Measurements from ENCODE around the gene ESAM. TPM values are rescaled to one million over a fixed set of nuclear protein-coding genes. Genes with fewer than 3 reads are reported as not detected.

Gene ESAM
- total and polyA plus RNA-seq, 2 experiments from 2014 or later, result 0.32 TPM; not detected in 1

- no peak overlapping the region for H3K27ac Mint-ChIP-seq
- no peak for ATAC-seq
- DNase-seq (ENCODE audit: low spot score), result no peak
- H3K4me1 ChIP-seq (ENCODE audit: insufficient read depth), result no peaks in the 10 kb centered on the region
- H3K9me3 Mint-ChIP-seq, result no peaks in the 10 kb centered on the region
- H3K27ac ChIP-seq (ENCODE audit: low read depth), result no peak overlapping the region
- H4K20me1 ChIP-seq (replicated peaks; ENCODE audit: insufficient read depth), result peaks cover 22% of the 10 kb centered on the region
- TF ChIP-seq EZH2phosphoT487 (IDR thresholded peaks at IDR 0.05; ENCODE audit: unreplicated experiment) (no peak), POLR2AphosphoS5 (IDR thresholded peaks at IDR 0.05; ENCODE audit: low read depth) (no peak), CREB1 (CRISPR knock-in tag; IDR thresholded peaks at IDR 0.05; ENCODE audit: low read depth) (no peak), ZNF114 (CRISPR knock-in tag; IDR thresholded peaks at IDR 0.05) (no peak), NANOG (IDR thresholded peaks at IDR 0.05; ENCODE audit: borderline replicate concordance) (no peak), JUNB (IDR thresholded peaks at IDR 0.05; ENCODE audit: unreplicated experiment) (no peak)
- peaks cover 2% of the 10 kb centered on the region for H3K27me3 Mint-ChIP-seq (ENCODE audit: insufficient read depth, low read depth, poor library complexity)
- H3K4me1 Mint-ChIP-seq, result 0 out of 3 replicates have a peak, but pooled peaks cover 2% of the 10 kb centered on the region
- no peaks in the 10 kb centered on the region for H3K9me2 ChIP-seq (ENCODE audit: insufficient read depth)
- H3K36me3 Mint-ChIP-seq (ENCODE audit: low read depth), result peaks cover 51% of the 10 kb centered on the region
- no peaks in the 10 kb centered on the region for H3K27me3 ChIP-seq (ENCODE audit: insufficient read depth)
- no peak overlapping the region for H3K4me2 ChIP-seq
- 0 out of 2 replicates have a peak, but pooled peaks cover 1% of the 10 kb centered on the region for H3K79me2 ChIP-seq (replicated peaks; ENCODE audit: insufficient read depth)
- no peak overlapping the region for H3K4me3 Mint-ChIP-seq
- no peak overlapping the region for H3K4me3 ChIP-seq
- H3K36me3 ChIP-seq (ENCODE audit: insufficient read depth), result peaks cover 9% of the 10 kb centered on the region
- H3F3A ChIP-seq (replicated peaks; ENCODE audit: low read depth), result 0 out of 2 replicates have a peak, but pooled peaks cover 3% of the 10 kb centered on the region
- no peak overlapping the region for H2AFZ ChIP-seq
Measured at GRCh38 chr11:124768914-124769313, 6.8 kb upstream of the ESAM start.

- no peak for TF ChIP-seq POLR2AphosphoS5 (IDR thresholded peaks at IDR 0.05; ENCODE audit: low read depth)
- Histone ChIP-seq H3K27me3 (ENCODE audit: insufficient read depth) (peaks cover 19% of the 10 kb centered on the region), H3K27ac (ENCODE audit: low read depth) (no peak overlapping the region), H3F3A (replicated peaks; ENCODE audit: low read depth) (0 out of 2 replicates have a peak, but pooled peaks cover 3% of the 10 kb centered on the region), H3K79me2 (replicated peaks; ENCODE audit: insufficient read depth) (no peaks in the 10 kb centered on the region), H2AFZ (no peak overlapping the region), H3K4me3 (no peak overlapping the region), H3K4me2 (no peak overlapping the region), H4K20me1 (replicated peaks; ENCODE audit: insufficient read depth) (peaks cover 28% of the 10 kb centered on the region), H3K4me1 (ENCODE audit: insufficient read depth) (peaks cover 7% of the 10 kb centered on the region; the same call in 1 of the 2 replicates), H3K36me3 (ENCODE audit: insufficient read depth) (peaks cover 9% of the 10 kb centered on the region; the same call in 1 of the 2 replicates), H3K9me2 (ENCODE audit: insufficient read depth) (no peaks in the 10 kb centered on the region)
- DNase-seq (ENCODE audit: low spot score), result no peak
- H3K4me1 Mint-ChIP-seq, result peaks cover 17% of the 10 kb centered on the region; the same call in 2 of the 3 replicates
- no peak overlapping the region for H3K4me3 Mint-ChIP-seq
- no peak for ATAC-seq
- H3K9me3 Mint-ChIP-seq, result no peaks in the 10 kb centered on the region; the same call in 2 of the 3 replicates
- H3K27me3 Mint-ChIP-seq (ENCODE audit: insufficient read depth, low read depth, poor library complexity), result peaks cover 20% of the 10 kb centered on the region
- H3K27ac Mint-ChIP-seq, result no peak overlapping the region
- H3K36me3 Mint-ChIP-seq (ENCODE audit: low read depth), result peaks cover 35% of the 10 kb centered on the region
Measured at GRCh38 chr11:124766156-124766555, 4.1 kb upstream of the ESAM start.

GRCh38 chr11:124763156-124763947, 1.3 kb upstream of the ESAM start:
- Histone ChIP-seq H3K9me2 (ENCODE audit: insufficient read depth) (no peaks in the 10 kb centered on the region), H3K4me1 (ENCODE audit: insufficient read depth) (peaks cover 33% of the 10 kb centered on the region), H3K36me3 (ENCODE audit: insufficient read depth) (peaks cover 9% of the 10 kb centered on the region; the same call in 1 of the 2 replicates), H3K27ac (ENCODE audit: low read depth) (0 out of 2 replicates have a peak overlapping the region, but pooled peaks have one; percentile 14), H3K27me3 (ENCODE audit: insufficient read depth) (peaks cover 47% of the 10 kb centered on the region), H3F3A (replicated peaks; ENCODE audit: low read depth) (0 out of 2 replicates have a peak, but pooled peaks cover 3% of the 10 kb centered on the region), H3K79me2 (replicated peaks; ENCODE audit: insufficient read depth) (no peaks in the 10 kb centered on the region), H4K20me1 (replicated peaks; ENCODE audit: insufficient read depth) (peaks cover 18% of the 10 kb centered on the region; the same call in 1 of the 2 replicates), H2AFZ (no peak overlapping the region), H3K4me3 (peak overlapping the region; percentile 74), H3K4me2 (peak overlapping the region; percentile 96)
- peaks cover 21% of the 10 kb centered on the region for H3K36me3 Mint-ChIP-seq (ENCODE audit: low read depth)
- H3K27me3 Mint-ChIP-seq (ENCODE audit: insufficient read depth, low read depth, poor library complexity), result peaks cover 47% of the 10 kb centered on the region
- H3K4me3 Mint-ChIP-seq, result peak overlapping the region; percentile 80
- H3K4me1 Mint-ChIP-seq, result peaks cover 32% of the 10 kb centered on the region
- ATAC-seq, result peak; percentile 8
- peak; percentile 86 for DNase-seq (ENCODE audit: low spot score)
- no peak overlapping the region for H3K27ac Mint-ChIP-seq
- no peaks in the 10 kb centered on the region; the same call in 2 of the 3 replicates for H3K9me3 Mint-ChIP-seq
- TF ChIP-seq ETS1 (IDR thresholded peaks at IDR 0.05) (no peak), JUNB (IDR thresholded peaks at IDR 0.05; ENCODE audit: unreplicated experiment) (no peak), CTCF (conservative IDR thresholded peaks at IDR 0.05; ENCODE audit: low read depth in 2 of 2) (peak; percentile 63 to 74), ZNF114 (CRISPR knock-in tag; IDR thresholded peaks at IDR 0.05) (no peak), NANOG (IDR thresholded peaks at IDR 0.05; ENCODE audit: borderline replicate concordance) (no peak), CREB1 (CRISPR knock-in tag; IDR thresholded peaks at IDR 0.05; ENCODE audit: low read depth) (no peak)

Data from GM23338 (cell line).